MCF 10A (cell line): ENCODE results near the gene FAM3D. TPM values are rescaled to one million over a fixed set of nuclear protein-coding genes. Genes with fewer than 3 reads are reported as not detected.
"Not testable (repeated sequence)": the region's sequence is repeated elsewhere in the genome, so short reads cannot be mapped to it uniquely, and the experiment has no call there.

Source experiments
- BruUV-seq: library from RNA; stranded (reverse); fragments of 400-500 nt; replicated peaks from 2 replicates; lab custom pipeline; 2021; lab: Mats Ljungman, UMichigan
- CTCF ChIA-PET: fragments of 300-600 bp; sonication (Branson Sonifier 250); formaldehyde crosslinking; extraction: SDS; loops from one replicate; lab custom pipeline; 2021; ENCODE audit warnings: antibody characterized with exemption, inconsistent platforms; lab: Yijun Ruan, JAX
- POLR2A ChIA-PET: fragments of 300-600, 350-650 bp; sonication (Branson Sonifier 250); formaldehyde crosslinking; extraction: SDS; loops from one replicate; lab custom pipeline; 2020; ENCODE audit warnings: antibody characterized with exemption, inconsistent platforms; lab: Yijun Ruan, JAX
- DNase-seq: peaks from one replicate; pipeline ENCODE4 v3.0.0-alpha.2; 2018; ENCODE audit not compliant: unreplicated experiment
- H3K27ac Mint-ChIP-seq: one replicate; pipeline ENCODE4 v1.8.0; 2022; ENCODE audit warnings: mild to moderate bottlenecking, low read depth, mixed read lengths; ENCODE audit not compliant: unreplicated experiment
- H3K27me3 Mint-ChIP-seq: one replicate; pipeline ENCODE4 v1.8.0; 2022; ENCODE audit warnings: mixed read lengths; ENCODE audit not compliant: insufficient read depth, unreplicated experiment
- H3K36me3 Mint-ChIP-seq: one replicate; pipeline ENCODE4 v1.8.0; 2022; ENCODE audit warnings: mild to moderate bottlenecking, moderate library complexity, mixed read lengths; ENCODE audit not compliant: insufficient read depth, unreplicated experiment
- H3K4me1 Mint-ChIP-seq: one replicate; pipeline ENCODE4 v1.8.0; 2022; ENCODE audit warnings: mixed read lengths; ENCODE audit not compliant: insufficient read depth, unreplicated experiment
- H3K4me3 Mint-ChIP-seq: one replicate; pipeline ENCODE4 v1.8.0; 2022; ENCODE audit warnings: mild to moderate bottlenecking, moderate library complexity, mixed read lengths; ENCODE audit not compliant: unreplicated experiment
- H3K9me3 Mint-ChIP-seq: one replicate; pipeline ENCODE4 v1.8.0; 2022; ENCODE audit warnings: mixed read lengths; ENCODE audit not compliant: unreplicated experiment
- CTCF ChIP-seq: fragments of 200-600 bp; IDR thresholded peaks from one replicate; pipeline ENCODE4 v1.8.0; 2022; ENCODE audit warnings: antibody characterized with exemption, mild to moderate bottlenecking; ENCODE audit not compliant: unreplicated experiment
- intact Hi-C: fragments of 100-400 bp; cut with micrococcal nuclease; formaldehyde crosslinking; loops from 2 replicates; pipeline ENCODE4 v1.14.1; 2022
- total RNA-seq: library from RNA; stranded (reverse); gene quantifications from 2 replicates; pipeline ENCODE4 v1.2.3, GENCODE V29; 2022

The FAM3D gene
- total RNA-seq, 1 experiment from 2014 or later, result not detected

- no peaks in the 10 kb centered on the region for H3K27me3 Mint-ChIP-seq
- no peak for TF ChIP-seq CTCF
- H3K4me1 Mint-ChIP-seq, result no peaks in the 10 kb centered on the region
- CTCF ChIA-PET, result no interaction called here
- H3K36me3 Mint-ChIP-seq, result no peaks in the 10 kb centered on the region
- intact Hi-C loops, result no loop called here
- H3K27ac Mint-ChIP-seq, result no peak overlapping the region
- POLR2A ChIA-PET, result interaction anchor here (1.0 kb wide), 1 partner anchor 134 kb away, joined by 3 read pairs; no protein-coding TSS in a partner anchor
- BruUV-seq, result no TSS peak
- no peak overlapping the region for H3K4me3 Mint-ChIP-seq
- DNase-seq, result no peak
- H3K9me3 Mint-ChIP-seq, result peaks cover 14% of the 10 kb centered on the region
These were observed 31.7 kb upstream of the FAM3D start for GRCh38 chr3:58698246-58698645.

- ChIA-PET CTCF (no interaction called here), POLR2A (no interaction called here)
- no peak for DNase-seq
- no peak overlapping the region for H3K27ac Mint-ChIP-seq
- no peaks in the 10 kb centered on the region for H3K4me1 Mint-ChIP-seq
- H3K27me3 Mint-ChIP-seq, result no peaks in the 10 kb centered on the region
- H3K36me3 Mint-ChIP-seq, result no peaks in the 10 kb centered on the region
- no peak overlapping the region for H3K4me3 Mint-ChIP-seq
- no peak for TF ChIP-seq CTCF
- no TSS peak for BruUV-seq
- intact Hi-C loops, result no loop called here
- peaks cover 17% of the 10 kb centered on the region for H3K9me3 Mint-ChIP-seq
These were observed 31.0 kb upstream of the FAM3D start for GRCh38 chr3:58697561-58697960.

- ChIA-PET POLR2A (interaction anchor here (0.8 kb wide), 1 partner anchor 21 kb away, joined by 5 read pairs; no protein-coding TSS in a partner anchor), CTCF (interaction anchor here (0.5 kb wide), 1 partner anchor 17 kb away, joined by 3 read pairs; no protein-coding TSS in a partner anchor)
- H3K4me3 Mint-ChIP-seq, H3K36me3 Mint-ChIP-seq, H3K4me1 Mint-ChIP-seq, DNase-seq, H3K27me3 Mint-ChIP-seq, intact Hi-C loops, BruUV-seq, H3K27ac Mint-ChIP-seq: not testable (repeated sequence)
- peaks cover 17% of the 10 kb centered on the region for H3K9me3 Mint-ChIP-seq
These were observed 30.2 kb upstream of the FAM3D start for GRCh38 chr3:58696813-58697212.

- TF ChIP-seq CTCF, result no peak
- CTCF ChIA-PET, result interaction anchor here (0.5 kb wide), 1 partner anchor 16 kb away, joined by 3 read pairs; no protein-coding TSS in a partner anchor
- Mint-ChIP-seq H3K27ac (no peak overlapping the region), H3K4me1 (no peaks in the 10 kb centered on the region), H3K27me3 (no peaks in the 10 kb centered on the region), H3K9me3 (peaks cover 17% of the 10 kb centered on the region), H3K36me3 (no peaks in the 10 kb centered on the region), H3K4me3 (no peak overlapping the region)
- BruUV-seq, result no TSS peak
- no peak for DNase-seq
- intact Hi-C loops, result no loop called here
- POLR2A ChIA-PET, result no interaction called here
These were observed 29.5 kb upstream of the FAM3D start for GRCh38 chr3:58696093-58696492.

- not testable (repeated sequence) for BruUV-seq
These were observed 28.7 kb upstream of the FAM3D start for GRCh38 chr3:58695284-58695683.

More at GRCh38 chr3:58695284-58695683, 28.7 kb upstream of the FAM3D start:
- H3K27ac Mint-ChIP-seq, H3K36me3 Mint-ChIP-seq, DNase-seq, POLR2A ChIA-PET, intact Hi-C loops, H3K4me3 Mint-ChIP-seq, H3K27me3 Mint-ChIP-seq, H3K4me1 Mint-ChIP-seq: not testable (repeated sequence)
- CTCF ChIA-PET, result interaction anchor here (0.7 kb wide), 1 partner anchor 1161 kb away, joined by 3 read pairs; no protein-coding TSS in a partner anchor
- peaks cover 17% of the 10 kb centered on the region for H3K9me3 Mint-ChIP-seq
